Heart left ventricle (tissue), 13 donors: ENCODE measurements around the gene DOK1.

Experiments
- CTCF ChIP-seq, 12 donors: fragments of 200-600 bp; sonication (generic) in 4 of 12; IDR thresholded peaks; one replicate each; pipeline versions ENCODE4 v1.5.0 to v1.8.0; 2018 to 2022; ENCODE audit warnings: antibody characterized with exemption in 12 of 12, mild to moderate bottlenecking in 5 of 12
- POLR2A ChIP-seq, 2 donors: fragments of 450-650 bp; IDR thresholded peaks; one replicate each; pipeline ENCODE4 v1.6.1; 2017; ENCODE audit warnings: antibody characterized with exemption in 2 of 2, mild to moderate bottlenecking in 2 of 2, moderate library complexity in 2 of 2
- donor health status: ischemic (EF 13 %, LVEDD 7.1; RV severe dilation, severe dysfunction).
- donor health status: DM: no; HTN: yes; CAD: no.
- donor health status: DM: no; HTN: no; CAD: no.
- donor health status: ischemic (EF 25% LVEDD 6.9; RV normal size, moderate dysfunction).
- donor health status: ischemic (EF 25% LVEDD 5.7; RV mildly dilated, moderate dysfunction).
- donor health status: ischemic (EF 35%, LVEDD 5.7; RV mildly dilated, moderate dysfunction).
- donor health status: nonischemic (EF 11% LVEDD 7.7; RV severe dilation, severe dysfunction).
- donor health status: DM: yes; HTN: yes; CAD: no.
- donor health status: PGD.
- donor health status: ischemic (EF 29% LVEDD 5.4; RV normal size, mild dysfunction).
- donor health status: nonischemic (EF 23%, LVEDD 6.1; RV moderate dilation, normal function).

GRCh38 chr2:74564222-74564621, 9.7 kb downstream of the DOK1 start:
- TF ChIP-seq CTCF (IDR thresholded peaks at IDR 0.05) (no peak), POLR2A (IDR thresholded peaks at IDR 0.05) (no peak)
